Transverse colon (tissue), 4 donors: ENCODE data around the gene NTN5. TPM values are rescaled to one million over a fixed set of nuclear protein-coding genes. Genes with fewer than 3 reads are reported as not detected.
A peak's percentile ranks its signal among the peaks of the same experiment; 100 is the strongest.

Experiments
- DNase-seq: peaks from one replicate; pipeline ENCODE4 v3.0.0-alpha.2; 2019
- H3K27ac ChIP-seq, 4 donors: fragments of 200-600 bp; sonication (generic); 2 replicates each; pipeline ENCODE4 v1.5.1; 2016 to 2018; ENCODE audit warnings: inconsistent platforms in 4 of 4
- H3K27me3 ChIP-seq: fragments of 200-600 bp; sonication (generic); 2 replicates; pipeline ENCODE4 v1.5.1; 2017; ENCODE audit warnings: inconsistent platforms
- H3K36me3 ChIP-seq, 4 donors: fragments of 200-600 bp; sonication (generic); 2 replicates each; pipeline ENCODE4 v1.5.1; 2017 to 2019; ENCODE audit warnings: inconsistent platforms in 4 of 4
- H3K4me1 ChIP-seq, 4 donors: fragments of 200-600 bp; sonication (generic); 2 replicates each; pipeline ENCODE4 v1.5.1; 2017 to 2020; ENCODE audit warnings: inconsistent platforms in 4 of 4
- H3K4me3 ChIP-seq, 4 donors: fragments of 200-600 bp; sonication (generic); 1 replicate in 1 of 4; 2 replicates in 3 of 4; pipeline versions ENCODE4 v1.5.1 to v1.6.1; 2017 to 2019; ENCODE audit warnings: inconsistent platforms in 4 of 4
- H3K9me3 ChIP-seq, 2 donors: fragments of 200-600 bp; sonication (generic); 2 replicates each; pipeline ENCODE4 v1.5.1; 2017 to 2019; ENCODE audit warnings: inconsistent platforms in 2 of 2
- CTCF ChIP-seq, 5 experiments: fragments of 200-600 bp in 3 of 5; fragments of 450-650 bp in 2 of 5; sonication (generic) in 3 of 5; IDR thresholded peaks; 1 replicate in 2 of 5; 2 replicates in 3 of 5; pipeline ENCODE4 v1.5.1; 2016 to 2017; ENCODE audit warnings: antibody characterized with exemption in 5 of 5, inconsistent platforms in 3 of 5, mild to moderate bottlenecking in 2 of 5, moderate library complexity in 1 of 5
- EP300 ChIP-seq: sonication (generic); formaldehyde crosslinking; IDR thresholded peaks from one replicate; pipeline ENCODE4 v1.6.1; 2017; ENCODE audit warnings: antibody characterized with exemption, low read depth
- POLR2A ChIP-seq: fragments of 450-650 bp; IDR thresholded peaks from one replicate; pipeline ENCODE4 v1.6.1; 2016; ENCODE audit warnings: antibody characterized with exemption, mild to moderate bottlenecking, moderate library complexity
- POLR2AphosphoS5 ChIP-seq, 3 donors: sonication (generic); formaldehyde crosslinking; IDR thresholded peaks; one replicate each; pipeline ENCODE4 v1.6.1; 2016; ENCODE audit warnings: antibody characterized with exemption in 3 of 3
- WGBS, 2 donors: methylation state at CpG; one replicate each; pipeline ENCODE4 v1.1.5; 2018; ENCODE audit warnings: low coverage in 1 of 2; 5-methylcytosine and 5-hydroxymethylcytosine counted together
- in situ Hi-C, 4 donors: fragments of 200-750 bp; cut with MboI; loops; one replicate each; pipeline versions ENCODE4 v1.15.0 to v1.15.1; 2017; ENCODE audit warnings: low sequenced_read_pairs in 3 of 4, low pct_ligation_motif_present in 1 of 4, low pct_unique_long_range_greater_than_20kb in 1 of 4
- intact Hi-C: fragments of 100-400 bp; cut with DNase I; formaldehyde crosslinking; loops from one replicate; pipeline ENCODE4 v1.15.1; 2023; ENCODE audit warnings: low total_unique reads
- total RNA-seq, 4 donors: library from RNA; depleted of rRNA; stranded (reverse); fragments of >200 nt; gene quantifications; one replicate each; pipeline ENCODE4 v1.1.0, GENCODE V29; 2016

Gene NTN5
- total RNA-seq, 4 donors from 2014 or later = 0.41 to 1.1 TPM; not detected in 2

DNA sequence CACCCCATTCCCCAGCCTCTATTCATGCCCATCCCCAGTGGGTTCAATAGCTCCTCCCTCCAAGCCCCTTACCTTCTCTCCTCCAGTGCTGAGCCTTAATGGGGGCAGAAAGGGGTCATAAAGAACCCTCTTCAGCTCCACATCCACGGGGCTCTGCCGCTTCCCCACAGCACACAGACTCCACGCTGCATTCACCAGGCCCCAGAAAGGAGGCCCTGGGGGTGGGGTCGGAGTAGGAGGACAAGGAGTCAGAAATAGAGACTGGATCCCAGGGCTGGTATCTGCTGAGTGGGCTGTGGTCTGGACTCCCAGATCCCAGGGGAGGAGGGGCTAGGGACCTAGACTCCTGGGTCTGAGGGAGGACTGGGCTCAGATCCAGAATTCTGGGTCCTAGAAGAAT is 28.5 kb downstream of the NTN5 start:
- WGBS, 2 donors = 60 to 63% methylated on average over 3 to 4 of the region's 4 CpGs
- in situ Hi-C loops (loop anchor here in 1 of 4 donors (10.0 kb wide), 1 partner anchor 100 kb away; the partner anchor contains the start of genes IZUMO1 and RASIP1), intact Hi-C loops (no loop called here)
- Histone ChIP-seq H3K4me3 (peak overlapping the region in 1 of 4 donors; percentile 54), H3K4me1 (peaks cover 8 to 23% (median 13%) of the 10 kb centered on the region in 4 donors), H3K27ac (peak overlapping the region in 2 of 4 donors; percentile 84 to 90), H3K27me3 (no peaks in the 10 kb centered on the region), H3K36me3 (no peaks in the 10 kb centered on the region), H3K9me3 (no peaks in the 10 kb centered on the region)
- no peak for TF ChIP-seq CTCF (IDR thresholded peaks at IDR 0.05)
- no peak for TF ChIP-seq EP300
- no peak for DNase-seq

DNA sequence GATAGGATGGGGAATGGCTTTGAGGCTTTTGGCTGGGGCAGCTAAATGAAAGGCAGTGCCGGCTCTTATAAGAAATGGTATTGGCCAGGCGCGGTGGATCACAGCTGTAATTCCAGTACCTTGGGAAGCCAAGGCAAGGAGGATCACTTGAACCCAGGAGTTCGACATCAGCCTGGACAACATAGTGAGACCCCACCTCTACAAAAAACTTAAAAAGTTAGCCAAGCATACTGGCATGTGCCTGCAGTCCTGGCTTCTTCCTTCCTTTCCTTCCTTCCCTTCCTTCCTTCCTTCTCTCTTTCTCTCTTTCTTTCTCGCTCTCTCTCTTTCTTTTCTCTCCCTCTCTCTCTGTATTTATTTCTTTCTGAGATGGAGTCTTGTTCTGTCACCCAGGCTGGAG is 30.0 kb downstream of the NTN5 start:
- Histone ChIP-seq H3K27me3 (no peaks in the 10 kb centered on the region), H3K36me3 (no peaks in the 10 kb centered on the region), H3K4me3 (no peak overlapping the region), H3K9me3 (no peaks in the 10 kb centered on the region), H3K27ac (no peak overlapping the region), H3K4me1 (peaks cover 13 to 28% (median 21%) of the 10 kb centered on the region in 4 donors)
- in situ Hi-C loops (loop anchor here in 1 of 4 donors (10.0 kb wide), 1 partner anchor 102 kb away; the partner anchor contains the start of genes IZUMO1 and RASIP1), intact Hi-C loops (no loop called here)
- no peak for TF ChIP-seq CTCF (IDR thresholded peaks at IDR 0.05)
- no peak for TF ChIP-seq EP300
- TF ChIP-seq POLR2AphosphoS5 (IDR thresholded peaks at IDR 0.05) = no peak
- no peak for TF ChIP-seq POLR2A
- 87 to 91% methylated on average over 5 of the region's 5 CpGs for WGBS, 2 donors
- no peak for DNase-seq

- H3K4me1 ChIP-seq = peaks cover 13 to 32% (median 22%) of the 10 kb centered on the region in 4 donors
- H3K27me3 ChIP-seq = no peaks in the 10 kb centered on the region
- H3K9me3 ChIP-seq = no peaks in the 10 kb centered on the region
- TF ChIP-seq CTCF (IDR thresholded peaks at IDR 0.05) (no peak), EP300 (no peak), POLR2AphosphoS5 (IDR thresholded peaks at IDR 0.05) (no peak), POLR2A (no peak)
- in situ Hi-C loops = loop anchor here in 1 of 4 donors (10.0 kb wide), 1 partner anchor 103 kb away; the partner anchor contains the start of genes IZUMO1 and RASIP1
- intact Hi-C loops = no loop called here
- no peaks in the 10 kb centered on the region for H3K36me3 ChIP-seq
- no peak for DNase-seq
- H3K4me3 ChIP-seq = no peak overlapping the region
- H3K27ac ChIP-seq = no peak overlapping the region
- WGBS, 2 donors = 71 to 91% methylated on average over 1 to 2 of the region's 2 CpGs
Measured at GRCh38 chr19:48641850-48642249, 31.0 kb downstream of the NTN5 start.

DNA sequence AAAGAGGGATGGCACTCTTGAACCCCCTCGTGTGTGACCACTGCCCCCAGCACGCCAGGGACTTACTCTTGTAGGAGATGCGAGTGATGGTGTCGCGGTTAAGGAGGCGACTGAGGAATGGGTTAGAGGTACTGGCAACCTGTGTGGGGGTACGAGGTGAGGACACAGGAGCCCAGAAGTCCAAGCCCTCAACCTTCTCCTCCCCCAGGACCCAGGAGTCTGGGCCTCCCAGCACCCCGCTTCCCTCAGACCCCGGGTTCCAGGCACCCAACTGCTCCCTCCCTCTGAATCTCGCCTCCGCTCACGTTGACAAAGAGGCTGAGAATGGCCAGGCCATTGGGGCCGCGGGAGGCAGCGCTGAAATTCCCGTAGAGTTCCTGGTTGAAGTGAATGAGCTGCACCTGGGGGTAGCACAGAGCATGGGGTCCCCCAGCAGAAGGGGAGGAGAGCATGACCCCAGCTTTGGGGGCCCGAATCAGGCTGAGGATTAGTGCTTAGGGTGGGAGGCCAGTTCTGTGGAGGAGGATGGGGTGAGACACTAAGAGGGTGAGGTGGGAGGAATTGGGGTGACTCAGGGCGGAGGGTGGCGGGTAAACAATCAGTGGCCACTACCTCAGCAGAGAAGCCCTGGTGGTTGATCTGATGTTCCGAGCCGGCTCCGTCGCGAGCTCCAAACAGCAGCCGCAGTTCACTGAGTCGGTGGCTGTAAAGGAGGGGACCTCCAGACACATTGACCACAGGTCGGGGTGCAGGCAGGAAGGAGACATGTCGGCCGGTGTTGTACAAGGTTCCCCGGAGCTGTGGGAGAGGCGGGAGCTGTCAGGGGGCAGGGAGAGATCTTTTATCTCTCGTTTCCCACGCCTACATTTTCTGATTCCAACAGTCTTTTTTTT is 33.1 kb downstream of the NTN5 start:
- intact Hi-C loops (no loop called here), in situ Hi-C loops (loop anchor here in 1 of 4 donors (10.0 kb wide), 1 partner anchor 105 kb away; the partner anchor contains the start of genes IZUMO1 and RASIP1)
- no peak for DNase-seq
- Histone ChIP-seq H3K4me1 (peaks cover 10 to 33% (median 22%) of the 10 kb centered on the region in 4 donors), H3K27ac (no peak overlapping the region), H3K36me3 (no peaks in the 10 kb centered on the region), H3K9me3 (no peaks in the 10 kb centered on the region), H3K4me3 (no peak overlapping the region), H3K27me3 (no peaks in the 10 kb centered on the region)
- no peak for TF ChIP-seq EP300
- WGBS, 2 donors = 80 to 83% methylated on average over 7 to 33 of the region's 33 CpGs
